NCI-H187 (cell line): Measurements from ENCODE around the gene SLC15A3.
"Not testable (repeated sequence)": the region's sequence is repeated elsewhere in the genome, so short reads cannot be mapped to it uniquely, and the experiment has no call there.

Experiments used
- DNase-seq, 2 experiments: peaks; one replicate each; lab custom pipeline; 2025; lab: John Stamatoyannopoulos, UW

SLC15A3 gene

DNA sequence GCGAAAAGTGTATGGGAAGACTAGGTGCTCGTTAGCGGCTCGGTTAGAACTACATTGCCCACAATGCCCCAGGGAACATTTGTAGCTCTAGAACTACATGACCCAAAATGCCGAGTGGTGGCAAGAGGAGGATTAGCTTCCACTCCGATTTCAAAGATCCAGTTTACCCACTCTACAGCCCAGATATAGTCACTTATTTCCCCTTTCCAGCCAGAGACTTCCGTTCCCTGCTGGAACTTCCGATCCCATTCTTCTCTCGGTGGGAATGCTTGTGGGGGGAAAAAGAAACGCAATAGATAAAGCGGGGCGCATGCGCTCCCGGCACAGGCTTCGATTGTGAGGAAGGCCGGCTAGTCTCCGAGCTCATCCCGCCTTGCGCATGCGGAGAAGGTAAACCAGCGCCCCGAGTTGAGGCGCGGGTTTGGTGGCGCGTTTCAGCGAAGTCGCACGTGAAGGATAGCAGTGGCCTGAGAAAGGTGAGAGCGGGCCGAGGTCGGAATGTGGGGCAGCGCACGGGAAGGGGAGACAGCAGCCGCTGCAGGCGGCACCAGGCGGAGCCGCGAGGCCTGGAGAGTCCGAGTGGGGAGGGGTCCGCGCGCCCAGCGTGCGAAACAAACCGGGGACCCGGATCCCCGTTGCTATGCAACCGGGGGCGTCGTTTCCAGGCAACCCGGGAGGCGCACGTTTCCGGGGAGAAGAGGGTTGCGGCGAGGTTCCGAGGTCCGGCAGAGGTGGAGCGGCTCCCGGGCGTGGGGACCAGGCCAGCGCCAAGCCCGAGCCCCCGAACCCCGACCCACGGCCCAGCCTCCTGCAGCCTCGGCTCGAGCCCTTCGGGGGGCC lies 38.0 kb downstream of the SLC15A3 start, which contains the start of gene TMEM109:
TSS of gene TMEM109 (plus strand) at position 366 of the 840 bp plus-strand sequence. CDS start 5,536 bp downstream, outside the sequence.
- DNase-seq = peak; percentile 75 to 97

- DNase-seq = no peak
These were observed 39.0 kb downstream of the SLC15A3 start for GRCh38 chr11:60912851-60913528.

DNA sequence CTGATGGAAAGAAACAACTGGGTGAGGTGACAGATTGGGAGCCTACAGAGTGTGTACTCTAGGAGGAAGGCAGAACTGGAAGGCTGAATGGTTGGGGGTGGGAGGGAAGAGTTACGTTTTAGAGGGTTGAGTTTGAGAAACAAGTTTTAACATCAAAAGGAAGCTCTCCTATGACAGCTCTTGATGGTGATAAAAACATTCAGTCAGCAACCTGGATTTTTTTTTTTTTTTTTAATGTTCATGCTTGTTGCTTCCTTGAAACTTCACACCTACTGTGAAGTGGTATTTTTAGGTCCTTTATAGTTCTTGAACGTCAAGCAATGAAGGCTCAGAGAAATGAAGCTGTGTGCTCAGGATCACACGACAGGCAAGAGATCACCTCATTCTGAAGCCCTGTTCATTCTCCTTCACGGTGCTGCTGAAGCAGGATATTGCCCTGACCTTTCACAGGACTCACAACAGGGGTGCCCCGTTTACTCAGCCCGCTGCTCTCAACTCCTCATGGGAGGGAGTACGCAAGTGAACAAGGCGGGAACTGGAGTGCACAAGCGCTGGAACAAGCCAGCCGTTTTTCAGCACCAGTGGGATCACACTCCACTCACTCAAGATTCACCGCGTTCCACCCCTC lies 39.6 kb downstream of the SLC15A3 start:
- DNase-seq = no peak

DNA sequence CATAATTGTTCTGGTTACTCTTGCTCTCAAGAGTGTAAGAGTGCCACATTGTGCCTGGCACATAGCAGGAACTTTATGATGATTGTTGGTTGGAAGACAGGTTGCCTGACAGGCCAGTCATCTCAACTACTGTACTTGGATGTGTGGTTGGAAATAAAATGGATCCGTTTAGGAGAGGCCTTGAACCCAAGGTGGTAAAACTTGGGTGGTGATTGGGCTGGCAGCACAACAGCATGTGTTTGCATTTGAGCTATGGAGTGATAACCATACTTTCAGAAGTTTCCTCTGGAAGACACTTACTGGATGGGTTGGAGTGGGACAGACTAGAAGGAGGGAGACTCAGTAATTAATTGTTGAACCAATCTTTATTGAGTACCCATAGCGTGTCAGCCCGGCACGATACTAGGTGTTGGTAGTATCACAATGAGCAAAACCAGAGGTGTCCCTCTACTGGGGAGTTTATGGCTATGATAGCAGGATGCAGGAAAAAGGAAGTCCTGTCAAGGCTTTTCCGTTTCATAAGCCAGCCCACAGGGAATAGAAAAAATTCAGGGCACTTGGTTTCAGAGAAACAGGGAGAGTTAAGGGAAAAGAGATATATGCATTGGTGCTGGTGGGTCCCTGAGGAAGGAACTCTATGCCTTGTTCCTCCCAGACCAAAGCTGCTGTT lies 41.1 kb downstream of the SLC15A3 start:
- DNase-seq = no peak

- DNase-seq = no peak
These were observed 41.7 kb downstream of the SLC15A3 start for GRCh38 chr11:60910281-60910687.

DNA sequence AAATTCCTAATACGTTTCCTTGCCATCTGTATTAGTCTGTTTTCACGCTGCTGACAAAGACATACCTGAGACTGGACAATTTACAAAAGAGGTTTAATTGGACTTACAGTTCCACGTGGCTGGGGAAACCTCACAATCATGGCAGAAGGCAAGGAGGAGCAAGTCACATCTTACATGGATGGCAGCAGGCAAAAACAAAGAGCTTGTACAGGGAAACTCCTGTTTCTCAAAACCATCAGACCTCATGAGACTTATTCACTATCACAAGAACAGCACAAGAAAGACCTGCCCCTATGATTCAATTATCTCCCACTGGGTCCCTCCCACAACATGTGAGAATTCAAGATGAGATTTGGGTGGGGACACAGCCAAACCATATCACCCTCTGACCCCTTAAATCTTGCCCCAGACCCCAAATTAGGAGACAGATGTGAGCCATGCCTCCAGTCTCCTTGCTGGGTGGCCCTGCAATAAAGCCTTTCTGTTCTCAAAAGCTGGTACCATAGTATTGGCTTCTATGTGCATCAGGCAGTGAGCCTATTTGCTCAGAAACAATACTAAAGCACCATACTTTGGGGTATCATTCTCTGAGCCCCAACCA lies 42.2 kb downstream of the SLC15A3 start:
- DNase-seq = not testable (repeated sequence)

- no peak for DNase-seq
These were observed 43.2 kb downstream of the SLC15A3 start for GRCh38 chr11:60908803-60909202.

DNA sequence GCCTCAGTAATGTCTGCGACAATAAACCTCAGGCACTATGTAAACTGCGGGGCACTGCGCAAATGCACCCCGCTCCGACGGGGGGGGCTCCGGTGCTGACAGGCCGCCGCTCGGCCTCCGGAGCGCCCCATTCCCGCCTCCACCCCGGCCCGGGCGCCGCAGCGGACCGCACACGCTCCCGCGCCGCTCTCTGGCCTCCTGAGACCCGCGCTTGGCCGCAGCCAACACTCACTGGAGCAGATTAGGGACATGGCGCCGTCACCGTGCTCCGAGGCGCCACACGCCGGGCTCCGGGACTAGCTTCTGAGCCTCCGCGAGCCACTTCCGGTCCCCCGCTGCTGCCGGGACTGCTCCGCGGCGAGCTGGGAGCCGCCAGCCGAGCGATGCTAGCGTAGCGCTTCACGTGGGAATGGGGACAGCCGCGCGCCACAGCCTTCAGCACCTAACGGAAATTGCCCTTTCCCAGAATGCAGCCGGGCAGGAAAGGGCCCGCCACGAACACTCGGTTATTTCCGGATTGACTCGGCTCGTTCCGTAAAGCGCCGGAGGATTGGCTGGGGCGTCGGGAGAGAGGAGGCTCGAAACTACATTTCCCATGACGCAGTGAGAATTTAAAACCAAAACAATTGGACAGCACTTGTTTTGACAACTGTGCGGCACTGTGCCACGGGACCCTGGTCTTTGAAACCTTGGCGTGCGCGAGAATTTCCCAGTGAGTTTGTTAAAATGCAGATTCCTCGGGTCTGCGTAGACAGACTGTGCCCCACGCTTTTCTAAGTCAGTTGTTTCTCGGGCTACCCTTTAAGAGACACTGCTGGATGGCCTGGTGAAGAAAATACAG lies 45.6 kb downstream of the SLC15A3 start, which contains the start of gene PRPF19:
TSS of gene PRPF19 (minus strand) at position 454 of the 841 bp plus-strand sequence. CDS start at position 251, 203 bp downstream.
- DNase-seq = peak; percentile 92 to 93

GRCh38 chr11:60905551-60906113 lies 46.3 kb downstream of the SLC15A3 start:
- DNase-seq = no peak

DNA sequence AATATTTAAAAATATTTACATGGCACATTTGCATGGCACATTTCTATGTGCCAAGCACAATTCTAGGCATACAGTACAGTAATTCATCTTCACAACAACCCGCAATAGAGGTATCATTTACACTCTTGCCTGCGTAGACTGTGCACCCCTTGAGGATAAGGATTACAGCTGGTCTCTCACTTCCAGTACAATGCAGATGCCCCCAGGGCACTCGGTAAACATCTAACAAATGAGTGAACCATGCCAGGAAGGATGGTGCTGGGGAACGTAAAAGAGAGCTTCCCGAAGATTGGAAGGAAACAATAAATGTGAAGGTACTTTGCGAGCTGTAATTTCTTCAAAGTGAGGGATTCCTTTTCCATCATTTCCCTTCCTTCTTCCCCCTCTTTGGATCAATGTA lies 46.9 kb downstream of the SLC15A3 start:
- DNase-seq = no peak

DNA sequence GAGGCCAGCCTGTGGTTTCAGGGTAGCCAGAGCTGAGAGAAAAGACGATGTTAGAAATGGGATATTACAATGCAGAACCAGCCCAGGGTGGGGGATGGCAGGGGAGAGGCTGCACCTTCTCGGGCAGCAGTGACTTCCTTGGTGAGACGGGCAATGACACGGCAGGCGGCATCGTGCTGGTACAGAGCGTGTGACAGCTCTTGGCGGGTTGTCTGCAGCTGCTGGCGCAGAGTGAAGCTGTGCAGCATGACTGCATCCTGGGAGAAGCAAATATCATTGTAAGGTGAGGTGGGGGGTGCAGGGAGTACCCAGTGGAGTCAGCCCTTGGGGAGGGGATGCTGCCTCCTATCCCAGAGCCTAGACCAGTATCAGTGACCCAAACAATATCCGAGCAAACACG lies 49.4 kb downstream of the SLC15A3 start:
- no peak for DNase-seq

GRCh38 chr11:60900673-60901404 lies 51.1 kb downstream of the SLC15A3 start:
- DNase-seq = no peak

- no peak for DNase-seq
These were observed 52.0 kb downstream of the SLC15A3 start for GRCh38 chr11:60899977-60900376.

DNA sequence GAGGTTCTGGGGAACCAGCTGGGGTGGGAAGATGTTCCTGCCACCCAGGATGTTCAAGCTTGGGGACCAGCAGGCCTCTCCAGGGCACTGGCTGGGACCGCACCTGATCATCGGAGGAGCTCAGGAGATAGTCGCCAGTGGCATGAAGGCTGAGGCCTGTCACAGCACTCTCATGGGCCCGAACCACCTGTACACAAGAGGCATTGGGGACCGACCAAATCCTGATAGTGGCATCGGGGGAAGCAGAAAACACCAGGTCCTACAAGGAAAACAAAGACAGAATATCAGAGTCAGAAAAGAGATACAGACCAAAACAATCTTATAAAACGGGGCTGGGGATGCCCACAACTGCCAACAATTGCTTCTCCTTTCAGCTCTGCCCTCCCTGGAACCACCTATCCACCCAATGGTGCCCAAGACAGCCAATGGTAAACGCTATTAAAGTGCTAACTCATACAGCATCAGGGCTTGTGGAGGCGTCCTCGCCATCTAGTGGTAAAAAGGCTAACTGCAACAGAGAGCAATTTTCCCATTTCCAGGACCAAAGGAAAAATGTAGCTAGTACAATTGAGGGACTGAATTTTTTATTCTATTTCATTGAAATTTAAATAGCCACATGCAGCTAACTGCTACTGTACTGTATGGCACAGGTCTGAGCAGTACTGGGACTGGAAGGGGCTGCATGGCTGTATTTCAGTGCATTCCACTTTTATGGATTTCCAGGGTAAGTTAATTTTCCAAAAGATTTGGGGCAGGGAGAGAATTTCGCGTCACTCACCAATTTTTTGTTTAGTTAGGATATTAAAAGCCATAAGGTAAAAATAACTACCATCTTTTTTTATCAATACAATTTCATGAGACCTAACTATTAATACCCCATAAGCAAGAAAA lies 52.7 kb downstream of the SLC15A3 start:
- DNase-seq = peak in 1 of 2 experiments; percentile 14

DNA sequence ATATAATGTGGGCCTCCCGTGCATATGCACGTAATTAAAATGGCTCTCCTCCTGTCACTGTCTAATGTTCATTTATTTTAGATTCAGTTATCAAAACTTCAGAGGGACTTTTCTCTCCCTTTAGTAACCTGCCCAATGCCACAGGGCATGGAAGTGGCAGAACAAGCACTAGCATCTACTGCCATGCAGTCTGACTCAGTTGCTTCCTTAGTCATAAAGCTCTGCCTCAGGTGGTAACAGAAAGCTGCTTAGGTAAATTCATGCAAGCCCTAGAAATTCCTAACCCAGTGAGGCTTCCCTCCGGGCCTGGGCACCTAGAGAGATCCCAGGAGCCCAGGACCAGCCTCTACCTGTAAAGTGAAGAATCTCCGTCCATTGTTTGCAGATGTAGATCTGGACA lies 54.5 kb downstream of the SLC15A3 start:
- DNase-seq = no peak

GRCh38 chr11:60895687-60896086 lies 56.3 kb downstream of the SLC15A3 start:
- no peak for DNase-seq

- no peak for DNase-seq
These were observed 60.8 kb downstream of the SLC15A3 start for GRCh38 chr11:60891103-60891741.

GRCh38 chr11:60890696-60891095 lies 61.3 kb downstream of the SLC15A3 start:
- DNase-seq = no peak
